Measurements from ENCODE around the gene KCNN4.

DNA sequence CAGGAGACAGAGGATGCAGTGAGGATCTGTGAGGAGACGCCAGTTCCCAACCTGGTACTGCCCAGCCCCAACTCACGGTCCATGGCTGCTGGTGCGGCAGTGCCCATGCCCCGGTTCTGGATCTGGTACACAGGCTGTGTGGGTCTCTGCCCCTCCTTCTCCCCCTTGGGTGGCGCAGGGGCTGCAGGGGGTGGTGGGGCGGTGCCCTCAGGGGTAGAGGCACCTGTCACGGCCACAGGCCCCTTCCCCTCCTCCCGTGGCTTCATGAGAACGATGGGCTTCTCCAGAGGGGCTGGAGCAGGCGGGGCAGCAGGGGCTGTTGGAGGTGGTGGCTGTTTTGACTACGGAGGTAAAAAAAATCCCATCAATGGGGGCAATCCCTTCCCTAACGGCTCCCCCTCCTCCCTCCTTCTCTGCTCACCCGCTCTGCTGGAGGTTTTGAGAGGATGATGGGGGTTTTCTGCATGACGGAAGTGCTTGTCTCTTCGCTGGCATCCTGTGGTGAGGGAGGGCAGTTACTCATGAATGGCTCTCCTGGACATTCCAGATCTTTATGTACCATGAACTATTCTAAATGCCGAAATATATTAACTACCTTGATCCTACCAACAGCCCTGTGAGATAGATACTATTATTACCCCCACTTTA is 33.1 kb downstream of the KCNN4 start:
- TF ChIP-seq, protein P1, sequence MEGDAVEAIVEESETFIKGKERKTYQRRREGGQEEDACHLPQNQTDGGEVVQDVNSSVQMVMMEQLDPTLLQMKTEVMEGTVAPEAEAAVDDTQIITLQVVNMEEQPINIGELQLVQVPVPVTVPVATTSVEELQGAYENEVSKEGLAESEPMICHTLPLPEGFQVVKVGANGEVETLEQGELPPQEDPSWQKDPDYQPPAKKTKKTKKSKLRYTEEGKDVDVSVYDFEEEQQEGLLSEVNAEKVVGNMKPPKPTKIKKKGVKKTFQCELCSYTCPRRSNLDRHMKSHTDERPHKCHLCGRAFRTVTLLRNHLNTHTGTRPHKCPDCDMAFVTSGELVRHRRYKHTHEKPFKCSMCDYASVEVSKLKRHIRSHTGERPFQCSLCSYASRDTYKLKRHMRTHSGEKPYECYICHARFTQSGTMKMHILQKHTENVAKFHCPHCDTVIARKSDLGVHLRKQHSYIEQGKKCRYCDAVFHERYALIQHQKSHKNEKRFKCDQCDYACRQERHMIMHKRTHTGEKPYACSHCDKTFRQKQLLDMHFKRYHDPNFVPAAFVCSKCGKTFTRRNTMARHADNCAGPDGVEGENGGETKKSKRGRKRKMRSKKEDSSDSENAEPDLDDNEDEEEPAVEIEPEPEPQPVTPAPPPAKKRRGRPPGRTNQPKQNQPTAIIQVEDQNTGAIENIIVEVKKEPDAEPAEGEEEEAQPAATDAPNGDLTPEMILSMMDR (IDR thresholded peaks at IDR 0.05; ENCODE audit: insufficient read depth, low read length, poor library complexity, severe bottlenecking), result no peak
- TF ChIP-seq EZH2phosphoT487 (conservative IDR thresholded peaks at IDR 0.05; ENCODE audit: low read length), result no peak
